HTERT RPE-1 (cell line): ENCODE data around the gene HTRA2.

Source experiments
- in situ Hi-C: fragments of 300-500 bp; cut with MboI; formaldehyde crosslinking; loops from 4 replicates; pipeline ENCODE4 v1.14.3; 2020; ENCODE audit warnings: low sequenced_read_pairs

HTRA2 gene

DNA sequence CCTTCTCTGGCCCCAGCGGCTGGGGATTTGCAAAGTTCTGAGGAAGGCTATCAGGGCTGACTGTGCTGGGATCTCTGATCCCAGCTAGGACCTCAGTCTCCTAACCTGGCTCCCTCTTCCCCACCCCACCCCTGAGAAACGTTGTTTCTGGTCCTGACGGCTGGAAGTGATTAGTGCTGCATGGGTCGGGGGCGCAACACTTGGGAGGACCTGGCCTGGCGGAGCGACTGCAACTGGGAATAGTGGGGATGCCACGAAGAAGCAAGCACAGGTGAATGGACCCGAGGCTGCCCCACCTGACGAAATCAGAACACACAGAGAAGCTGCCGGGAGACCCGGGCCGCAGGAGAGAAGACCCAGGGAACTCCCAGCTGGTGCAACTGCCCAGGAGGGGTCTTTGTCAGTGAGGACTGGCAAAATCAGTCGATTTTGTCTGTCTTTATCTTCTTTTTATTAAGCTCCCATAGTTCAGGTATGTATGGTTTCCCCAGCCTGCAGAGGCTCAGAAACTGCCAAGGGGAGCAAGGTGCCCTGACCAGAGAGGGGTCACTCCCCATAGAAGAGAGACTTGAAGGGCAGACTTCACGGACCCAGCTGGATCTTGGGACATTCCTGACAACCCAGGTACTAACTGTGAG lies 29.7 kb upstream of the HTRA2 start:
- in situ Hi-C loops, result no loop called here

DNA sequence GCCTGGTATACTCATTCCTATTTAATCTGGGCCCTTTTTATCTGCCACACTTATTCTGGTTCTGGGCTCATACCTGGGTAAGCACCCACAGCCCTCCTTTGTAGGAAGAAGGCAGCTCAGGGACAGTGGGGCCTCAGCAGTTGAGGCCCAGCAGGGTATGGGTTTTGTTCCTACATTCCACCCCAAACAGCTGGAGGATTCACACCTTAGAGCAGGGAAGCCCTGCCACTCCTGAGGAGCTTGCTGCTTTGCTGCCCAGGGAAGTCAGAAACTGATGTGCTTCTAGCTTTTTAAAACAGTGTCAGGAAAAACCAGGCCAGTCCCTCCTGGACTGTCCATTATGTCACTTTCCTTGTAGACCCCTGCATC lies 29.2 kb upstream of the HTRA2 start:
- in situ Hi-C loops, result no loop called here

DNA sequence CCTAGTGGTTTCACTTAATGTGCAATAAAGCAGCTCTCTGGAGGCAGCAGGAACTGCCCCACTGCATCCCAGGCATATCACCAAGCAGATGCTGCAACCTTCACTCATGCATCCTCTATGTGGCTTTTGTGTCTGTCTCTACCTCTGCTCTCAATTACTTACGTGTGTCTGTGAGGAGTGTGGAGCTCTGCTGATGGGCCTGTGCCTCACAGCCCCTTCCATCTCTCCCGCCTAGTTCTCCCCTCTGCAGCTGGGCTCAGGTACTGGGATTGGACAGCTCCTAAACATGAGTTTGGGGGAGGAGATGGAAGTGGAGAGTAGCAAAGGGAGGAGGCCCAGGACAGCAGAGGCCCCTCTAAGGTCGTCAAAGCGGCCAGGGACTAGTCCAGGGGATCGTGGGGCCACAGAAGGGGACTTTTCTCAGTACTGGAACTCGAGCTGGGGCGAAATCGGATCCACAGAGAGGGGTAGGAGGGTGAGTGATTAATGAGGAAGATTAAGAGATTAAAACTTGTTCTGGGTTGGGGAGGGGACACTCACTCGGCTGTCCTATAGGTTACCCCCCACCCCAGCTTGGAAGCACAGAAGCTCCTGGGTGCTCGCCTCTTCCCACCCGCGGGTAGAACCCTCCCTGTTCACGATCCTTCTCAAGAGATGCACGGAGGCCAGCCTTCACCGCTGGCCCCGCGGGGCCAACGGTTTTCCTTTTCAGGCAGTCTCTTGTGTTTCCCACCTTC lies 28.2 kb upstream of the HTRA2 start:
- in situ Hi-C loops, result no loop called here

- in situ Hi-C loops, result no loop called here
Observed at GRCh38 chr2:74502147-74502719, 27.5 kb upstream of the HTRA2 start.

DNA sequence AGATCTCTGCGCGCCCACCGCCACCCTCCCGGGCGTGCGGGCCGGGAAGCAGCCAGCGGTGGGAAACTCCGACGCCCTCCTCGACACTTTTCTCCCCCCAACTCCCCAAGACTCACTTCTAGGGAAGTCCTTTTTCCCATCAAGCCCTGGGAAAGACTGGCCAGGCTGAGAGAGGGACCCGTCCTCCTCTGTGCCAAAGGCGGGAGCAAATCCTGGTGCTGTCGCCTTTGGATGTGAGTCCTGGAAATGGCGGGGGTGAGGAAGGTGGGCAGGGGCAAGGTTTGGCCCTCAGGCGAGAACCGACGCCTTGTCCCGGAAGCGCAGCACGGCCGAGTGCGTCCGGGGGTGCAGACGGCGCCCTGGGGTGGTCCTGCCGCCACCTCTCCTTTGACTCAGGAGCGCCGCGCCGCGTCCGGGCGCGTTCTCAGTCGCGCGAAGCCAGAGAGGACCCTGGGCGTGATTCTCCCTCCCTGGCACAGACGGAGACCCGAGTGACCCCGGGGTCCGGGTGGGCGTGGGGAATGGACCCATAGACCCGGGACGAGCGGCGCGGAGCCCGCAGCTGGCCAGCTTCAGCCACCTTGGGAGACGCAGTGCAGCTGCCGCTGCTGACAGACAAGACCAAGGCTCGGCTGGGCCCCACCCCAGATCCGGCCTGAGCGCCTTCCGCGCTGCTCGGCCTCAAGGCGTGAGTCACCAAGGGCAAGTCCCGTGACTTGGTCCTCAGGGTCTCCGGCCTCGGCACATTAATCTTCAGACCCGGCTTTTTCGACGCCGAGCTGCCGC lies 26.8 kb upstream of the HTRA2 start:
- in situ Hi-C loops, result no loop called here

GRCh38 chr2:74503506-74504475 lies 25.9 kb upstream of the HTRA2 start:
- in situ Hi-C loops, result no loop called here

GRCh38 chr2:74504591-74504990 lies 25.1 kb upstream of the HTRA2 start:
- in situ Hi-C loops, result no loop called here

- in situ Hi-C loops, result no loop called here
Observed at GRCh38 chr2:74505448-74506246, 24.1 kb upstream of the HTRA2 start.

DNA sequence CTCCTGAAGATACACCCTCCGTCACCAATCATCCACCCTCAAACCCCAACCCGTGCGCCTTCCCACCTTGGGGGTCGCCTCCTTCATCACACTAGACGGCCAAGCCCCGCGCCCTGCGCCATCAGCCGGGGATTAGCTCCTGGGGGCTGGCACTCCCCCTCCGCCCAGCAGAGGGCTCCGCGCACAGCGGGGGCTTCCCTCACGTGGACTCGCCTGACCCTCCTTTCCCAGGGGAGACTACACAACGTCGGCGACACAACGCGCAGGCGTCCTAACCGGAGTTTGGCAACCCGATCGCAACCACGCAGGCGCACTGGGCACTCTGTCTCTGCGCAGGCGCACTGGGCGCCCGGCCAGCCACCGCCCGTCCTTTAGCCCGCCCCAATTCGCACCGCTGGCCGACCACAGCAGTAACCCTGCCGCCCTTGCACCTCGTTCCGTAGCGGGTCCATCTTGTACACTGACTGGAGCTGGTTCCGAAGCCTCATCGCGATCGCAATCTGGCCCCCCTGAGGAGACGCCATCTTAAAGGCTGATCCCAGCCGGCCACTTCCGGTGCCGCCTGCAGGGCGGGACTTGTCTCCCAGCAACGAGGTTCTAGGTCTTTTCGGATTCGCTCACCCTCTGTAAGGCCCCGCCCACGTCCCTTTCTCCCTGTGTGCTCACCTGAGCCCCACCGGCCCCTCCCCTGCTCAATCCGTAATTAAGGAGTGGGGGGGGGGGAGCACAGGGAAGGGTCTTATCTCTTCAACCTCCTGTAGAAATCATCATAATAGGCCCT lies 22.4 kb upstream of the HTRA2 start, which contains the start of gene PCGF1:
Gene PCGF1, minus strand, starts transcription at position 551 of the 781 bp plus-strand sequence. Its CDS starts 27 bp downstream, at position 524.
- in situ Hi-C loops, result no loop called here

DNA sequence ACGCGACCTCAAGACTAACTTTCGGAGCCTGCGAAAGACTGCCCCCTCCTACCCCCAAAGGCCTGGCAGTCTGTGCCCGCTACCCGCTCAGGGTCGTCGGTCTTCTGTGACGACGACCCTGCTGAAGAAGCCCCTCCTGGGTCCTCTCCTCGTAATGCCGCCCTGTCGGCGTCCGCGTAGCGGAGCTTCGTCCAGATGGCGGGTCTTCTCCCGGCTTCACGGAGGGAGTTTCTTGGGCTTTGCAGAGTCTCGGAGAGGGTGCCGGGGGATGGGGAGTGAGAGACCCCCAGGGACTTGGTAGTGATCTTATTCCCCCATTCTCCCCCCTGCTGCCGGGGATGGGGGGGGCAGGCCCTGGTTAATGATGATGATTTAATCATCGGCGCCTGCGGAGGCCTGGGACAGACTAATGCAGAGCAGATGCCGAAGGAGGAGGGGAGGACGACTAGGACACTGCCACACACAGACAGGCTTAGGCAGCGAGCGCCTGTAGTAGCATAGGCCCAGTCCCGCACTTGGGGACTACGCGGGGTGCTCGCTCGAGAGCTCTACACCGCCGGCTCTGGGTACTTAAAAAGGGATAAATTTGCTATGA lies 21.7 kb upstream of the HTRA2 start:
- in situ Hi-C loops, result no loop called here

GRCh38 chr2:74510272-74510671 lies 19.5 kb upstream of the HTRA2 start:
- in situ Hi-C loops, result no loop called here

- in situ Hi-C loops, result no loop called here
Observed at GRCh38 chr2:74511104-74511989, 18.4 kb upstream of the HTRA2 start.

GRCh38 chr2:74512744-74513604 lies 16.8 kb upstream of the HTRA2 start:
- in situ Hi-C loops, result no loop called here

DNA sequence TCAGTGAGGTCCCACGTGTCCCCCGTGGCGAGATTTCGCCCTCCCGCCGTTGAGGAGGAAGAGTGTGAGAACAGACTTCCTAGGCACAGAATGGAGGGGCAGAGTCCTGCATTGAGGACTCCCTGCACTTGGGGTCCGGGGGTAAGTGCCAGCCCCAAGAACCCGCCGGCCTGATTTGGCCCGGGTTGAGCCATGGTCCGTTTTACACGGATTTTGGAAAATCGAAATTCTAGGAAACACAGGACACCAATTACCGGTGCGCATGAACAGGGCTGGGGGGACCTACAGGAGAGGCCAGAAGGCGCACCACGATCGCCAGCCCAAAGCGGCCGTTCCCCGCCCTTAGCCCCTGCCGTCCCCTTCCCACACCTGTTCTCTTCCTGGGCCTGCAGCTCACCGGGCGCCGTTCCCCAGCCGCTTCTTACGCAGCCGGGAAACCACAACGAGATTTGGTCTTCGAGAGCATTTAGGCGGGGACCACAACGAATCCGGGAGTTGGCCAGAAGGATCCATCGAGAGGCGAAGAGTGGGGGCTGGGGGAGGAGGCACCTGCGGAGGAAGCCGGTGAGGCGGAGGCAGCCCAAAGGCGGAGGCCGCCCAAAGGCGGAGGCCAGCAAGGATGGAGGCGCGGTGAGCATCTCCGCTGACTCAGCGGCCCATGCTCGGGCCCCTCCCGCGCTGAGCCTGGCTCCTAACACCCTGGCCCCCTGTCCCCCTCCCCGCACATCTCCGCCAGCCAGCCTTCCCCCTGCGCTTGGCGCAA lies 15.9 kb upstream of the HTRA2 start:
- in situ Hi-C loops, result no loop called here

GRCh38 chr2:74514368-74515270 lies 15.1 kb upstream of the HTRA2 start, which contains the start of gene TLX2:
TSS of gene TLX2 (plus strand) at chr2:74514450. CDS start at chr2:74514807, 357 bp downstream.
- in situ Hi-C loops, result no loop called here
